Posterior vena cava (tissue), 2 donors: Measurements from ENCODE around the gene BDKRB2. TPM values are rescaled to one million over a fixed set of nuclear protein-coding genes. Genes with fewer than 3 reads are reported as not detected.

Experiments
- DNase-seq: peaks from one replicate; pipeline ENCODE4 v3.0.0-alpha.2; 2020; ENCODE audit warnings: low spot score
- intact Hi-C, 2 donors: fragments of 100-400 bp; cut with DNase I; formaldehyde crosslinking; loops; one replicate each; pipeline versions ENCODE4 v1.14.1 to v1.14.2; 2022 to 2023
- total RNA-seq, 2 donors: library from RNA; stranded (reverse); fragmentation: NEBNext Ultra II Directional; extraction: Animal tissue kit (Norgen Biotek cat#: 25700); gene quantifications; one replicate each; pipeline ENCODE4 v1.2.1, GENCODE V29; 2021
- donor health status: DM: yes; HTN: yes; CAD: no.
- donor health status: DM: yes; HTN: yes; CAD: no.

BDKRB2 gene
- total RNA-seq, 2 donors from 2014 or later = 4.6 to 10.3 TPM

- intact Hi-C loops = loop anchor here (1.0 to 10.0 kb wide), 3 partner anchors 184 to 283 kb away; no protein-coding TSS in a partner anchor
- no peak for DNase-seq
These were observed 73.3 kb downstream of the BDKRB2 start for GRCh38 chr14:96277890-96278289.

GRCh38 chr14:96279564-96279963 lies 74.9 kb downstream of the BDKRB2 start:
- no peak for DNase-seq
- intact Hi-C loops = loop anchor here (10.0 kb wide), 2 partner anchors 275 to 285 kb away; no protein-coding TSS in a partner anchor

- intact Hi-C loops = no loop called here
These were observed 75.5 kb downstream of the BDKRB2 start for GRCh38 chr14:96280104-96280503.

GRCh38 chr14:96281486-96281885 lies 76.8 kb downstream of the BDKRB2 start:
- no peak for DNase-seq
- intact Hi-C loops = no loop called here

More at GRCh38 chr14:96280104-96280503, 75.5 kb downstream of the BDKRB2 start:
- no peak for DNase-seq

- DNase-seq = no peak
- intact Hi-C loops = no loop called here
These were observed 79.4 kb downstream of the BDKRB2 start for GRCh38 chr14:96284008-96284407.

- DNase-seq = no peak
- intact Hi-C loops = no loop called here
These were observed 79.8 kb downstream of the BDKRB2 start for GRCh38 chr14:96284430-96284829.

- intact Hi-C loops = no loop called here
These were observed 81.0 kb downstream of the BDKRB2 start for GRCh38 chr14:96285667-96286066.

GRCh38 chr14:96286251-96286650 lies 81.6 kb downstream of the BDKRB2 start:
- no peak for DNase-seq
- intact Hi-C loops = no loop called here

More at GRCh38 chr14:96285667-96286066, 81.0 kb downstream of the BDKRB2 start:
- peak; percentile 86 for DNase-seq

- no peak for DNase-seq
- intact Hi-C loops = no loop called here
These were observed 83.2 kb downstream of the BDKRB2 start for GRCh38 chr14:96287856-96288255.

Other genes with a start within 250 kb of the BDKRB2 start
- gene C14orf132, start 165.5 kb upstream of the BDKRB2 start, total RNA-seq = 100 to 1,000 TPM in 1 of 2 donors, 10 to 100 TPM in 1; 70.8 to 122 TPM
- gene BDKRB1, start 51.4 kb downstream of the BDKRB2 start, total RNA-seq = under 1 TPM; 0.24 to 0.56 TPM
- gene ATG2B, start 158.5 kb downstream of the BDKRB2 start, total RNA-seq = 10 to 100 TPM; 20.6 to 22.6 TPM
- gene GSKIP, start 158.7 kb downstream of the BDKRB2 start, total RNA-seq = 10 to 100 TPM; 15.5 to 19.7 TPM
- under 1 TPM; 0.28 to 0.29 TPM for gene AK7, start 187.3 kb downstream of the BDKRB2 start, total RNA-seq